IPS-18c (cell line): ENCODE results near the gene CCNG1.
"Not testable (repeated sequence)": the region's sequence is repeated elsewhere in the genome, so short reads cannot be mapped to it uniquely, and the experiment has no call there.

Experiments used
- H3K4me3 ChIP-seq: 2 replicates; pipeline ENCODE4 v1.7.0; 2013; ENCODE audit warnings: low read depth, mild to moderate bottlenecking, low read length, moderate library complexity; ENCODE audit not compliant: insufficient read depth
- H3K9me3 ChIP-seq: one replicate; pipeline ENCODE4 v1.6.1; 2013; ENCODE audit warnings: mild to moderate bottlenecking, low read length, moderate library complexity; ENCODE audit not compliant: control insufficient read depth, insufficient read depth

Gene CCNG1

DNA sequence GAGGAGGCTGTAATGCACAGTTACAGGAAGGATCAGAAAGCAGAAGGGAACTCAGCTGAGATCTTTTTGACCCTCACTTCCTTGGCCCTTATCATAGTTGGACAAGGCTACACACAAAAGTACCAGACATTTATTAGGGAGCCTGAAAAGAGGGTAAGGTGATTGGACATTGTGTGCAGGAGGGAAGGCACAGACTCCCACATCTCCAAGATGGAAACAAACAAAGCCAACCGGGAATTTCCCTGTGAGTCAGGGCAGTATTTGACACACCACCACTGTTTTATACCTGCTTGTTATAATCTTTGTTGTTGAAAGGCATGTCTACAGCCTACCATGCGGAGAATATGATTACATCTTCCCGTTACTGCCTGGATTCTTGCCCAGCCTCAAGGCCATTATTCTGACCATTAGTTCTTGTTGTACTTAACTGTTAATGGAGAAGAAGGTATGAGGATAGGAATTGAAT lies 3.0 kb upstream of the CCNG1 start:
- no peaks in the 10 kb centered on the region for H3K9me3 ChIP-seq
- H3K4me3 ChIP-seq = no peak overlapping the region

DNA sequence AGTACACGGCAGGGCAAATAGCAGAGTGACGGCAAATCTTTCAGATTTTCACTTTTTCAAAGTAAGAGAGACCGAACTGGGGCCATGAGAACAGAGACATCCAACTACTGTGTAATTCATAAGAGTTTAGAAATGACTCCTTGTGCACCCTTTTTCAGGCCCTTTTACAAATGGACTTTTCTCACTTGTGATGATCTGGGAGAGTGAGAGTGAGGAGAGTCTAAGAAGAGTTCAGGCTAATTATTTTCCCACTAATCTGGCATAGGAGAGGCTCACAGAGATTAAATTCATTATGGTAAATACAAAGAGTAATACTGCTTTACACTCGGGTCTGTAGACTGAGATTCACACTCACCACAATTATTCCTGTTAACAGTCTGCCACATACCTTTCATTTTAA lies 880 bp upstream of the CCNG1 start:
- Histone ChIP-seq H3K4me3 (peak overlapping the region; percentile 43; the same call in 1 of the 2 replicates), H3K9me3 (no peaks in the 10 kb centered on the region)

DNA sequence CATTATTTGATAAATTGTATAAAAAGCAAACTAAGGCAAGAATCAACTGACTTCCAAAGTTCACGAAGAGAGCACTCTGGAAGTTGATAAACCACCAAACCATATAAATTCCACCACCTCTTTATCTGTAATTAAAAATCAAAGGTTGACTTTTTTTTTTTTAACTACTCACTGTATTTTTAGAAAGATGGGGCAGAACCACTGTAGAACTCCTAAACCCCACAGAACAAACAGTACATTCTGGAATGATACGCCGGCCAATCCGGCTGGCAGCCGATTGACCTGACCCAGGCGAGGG lies 435 bp upstream of the CCNG1 start:
- peak overlapping the region; percentile 43 for H3K4me3 ChIP-seq
- no peaks in the 10 kb centered on the region for H3K9me3 ChIP-seq

DNA sequence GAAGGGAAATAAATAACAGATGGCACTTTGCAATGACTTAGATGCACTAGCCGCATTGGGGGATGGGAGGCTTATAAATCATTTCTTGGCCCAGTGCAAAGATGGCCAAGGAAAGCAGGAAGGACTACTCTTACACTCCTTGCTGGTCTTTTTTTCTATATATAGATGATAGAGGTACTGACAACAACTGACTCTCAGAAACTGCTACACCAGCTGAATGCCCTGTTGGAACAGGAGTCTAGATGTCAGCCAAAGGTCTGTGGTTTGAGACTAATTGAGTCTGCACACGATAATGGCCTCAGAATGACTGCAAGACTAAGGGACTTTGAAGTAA lies 1.7 kb downstream of the CCNG1 start:
- H3K4me3 ChIP-seq = peak overlapping the region; percentile 98

DNA sequence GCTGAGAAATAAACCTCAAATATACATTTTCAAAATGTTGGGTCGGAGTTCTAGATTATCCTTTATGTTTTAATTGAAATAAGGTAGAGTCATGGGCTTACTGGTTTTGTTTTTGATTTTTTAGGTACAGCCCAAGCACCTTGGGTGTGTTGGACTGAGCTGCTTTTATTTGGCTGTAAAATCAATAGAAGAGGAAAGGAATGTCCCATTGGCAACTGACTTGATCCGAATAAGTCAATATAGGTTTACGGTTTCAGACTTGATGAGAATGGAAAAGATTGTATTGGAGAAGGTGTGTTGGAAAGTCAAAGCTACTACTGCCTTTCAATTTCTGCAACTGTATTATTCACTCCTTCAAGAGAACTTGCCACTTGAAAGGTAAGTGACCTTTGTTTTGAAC lies 3.6 kb downstream of the CCNG1 start:
- H3K9me3 ChIP-seq = no peaks in the 10 kb centered on the region
- no peak overlapping the region for H3K4me3 ChIP-seq

More for the DNA sequence above, 1.7 kb downstream of the CCNG1 start:
- no peaks in the 10 kb centered on the region for H3K9me3 ChIP-seq

DNA sequence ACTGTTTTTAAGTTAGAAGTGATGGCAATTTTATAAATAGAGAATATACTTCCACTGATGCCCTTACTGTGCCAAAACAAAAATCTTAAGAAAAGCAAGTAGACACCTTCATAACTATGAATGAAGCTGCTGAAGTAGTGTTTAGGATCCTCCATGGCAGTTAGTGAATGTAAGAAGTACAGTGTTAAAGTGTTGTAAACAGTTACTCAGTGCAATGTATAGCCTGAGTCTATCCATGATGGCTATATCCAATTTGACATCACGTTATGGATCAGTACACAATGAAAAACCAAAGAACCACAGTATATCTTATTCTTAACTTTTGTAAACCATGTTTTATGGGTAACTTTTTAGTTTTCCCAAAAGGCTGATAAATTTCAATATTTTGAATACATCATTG lies 7.1 kb downstream of the CCNG1 start:
- Histone ChIP-seq H3K9me3 (no peaks in the 10 kb centered on the region), H3K4me3 (no peak overlapping the region)

DNA sequence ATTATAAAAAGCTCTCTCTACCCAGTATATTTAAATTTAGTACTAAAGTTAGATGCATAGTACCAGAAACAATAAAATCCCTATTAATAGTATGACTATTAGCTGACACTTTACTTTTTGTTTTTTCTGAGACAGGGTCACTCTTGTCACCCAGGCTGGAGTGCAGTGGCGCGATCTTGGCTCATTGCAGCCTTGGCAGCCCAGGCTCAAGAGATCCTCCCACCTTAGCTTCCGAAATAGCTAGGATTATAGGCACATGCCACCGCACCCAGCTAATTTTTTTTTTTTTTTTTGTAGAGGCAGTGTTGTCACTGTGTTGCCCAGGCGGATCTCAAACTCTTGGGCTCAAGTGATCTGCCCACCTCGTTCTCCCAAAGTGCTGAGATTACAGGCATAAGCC lies 8.0 kb downstream of the CCNG1 start:
- H3K9me3 ChIP-seq = no peaks in the 10 kb centered on the region
- no peak overlapping the region for H3K4me3 ChIP-seq

DNA sequence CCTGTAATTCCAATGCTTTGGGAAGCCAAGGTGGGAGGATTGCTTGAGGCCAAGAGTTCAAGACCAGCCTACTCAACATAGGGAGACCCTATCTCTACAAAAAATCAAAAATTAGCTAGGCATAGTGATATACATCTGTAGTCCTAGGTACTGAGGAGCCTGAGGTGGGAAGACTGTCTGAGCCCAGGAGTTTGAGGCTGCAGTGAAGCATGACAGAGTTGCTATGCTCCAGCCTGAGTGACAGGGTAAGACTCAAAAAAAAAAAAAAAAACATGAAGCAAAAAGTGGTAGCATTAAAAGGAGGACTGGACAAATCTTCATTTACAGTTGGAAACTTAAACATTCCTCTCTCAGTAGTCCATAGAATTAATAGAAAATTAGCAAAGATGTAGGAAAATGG lies 9.8 kb downstream of the CCNG1 start:
- H3K9me3 ChIP-seq = no peaks in the 10 kb centered on the region
- H3K4me3 ChIP-seq = no peak overlapping the region

DNA sequence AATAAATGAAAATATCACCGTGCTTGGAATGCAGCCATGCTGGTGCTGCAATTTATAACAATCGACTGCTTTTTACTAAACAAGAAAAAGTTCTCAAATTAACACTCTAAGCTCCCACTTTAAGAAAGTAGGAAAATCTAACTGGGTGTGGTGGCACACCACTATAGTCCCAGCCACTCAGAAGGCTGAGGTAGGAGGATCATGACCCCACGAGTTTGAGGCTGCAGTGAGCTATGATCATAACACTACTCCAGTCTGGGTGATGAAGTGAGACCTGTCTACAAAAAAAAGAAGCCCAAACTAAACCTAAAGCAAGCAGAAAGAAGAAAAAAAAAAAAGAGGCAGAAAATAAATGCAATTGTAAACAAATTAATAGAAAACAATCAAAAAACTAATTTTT lies 10.5 kb downstream of the CCNG1 start:
- Histone ChIP-seq H3K9me3 (no peaks in the 10 kb centered on the region), H3K4me3 (no peak overlapping the region)

DNA sequence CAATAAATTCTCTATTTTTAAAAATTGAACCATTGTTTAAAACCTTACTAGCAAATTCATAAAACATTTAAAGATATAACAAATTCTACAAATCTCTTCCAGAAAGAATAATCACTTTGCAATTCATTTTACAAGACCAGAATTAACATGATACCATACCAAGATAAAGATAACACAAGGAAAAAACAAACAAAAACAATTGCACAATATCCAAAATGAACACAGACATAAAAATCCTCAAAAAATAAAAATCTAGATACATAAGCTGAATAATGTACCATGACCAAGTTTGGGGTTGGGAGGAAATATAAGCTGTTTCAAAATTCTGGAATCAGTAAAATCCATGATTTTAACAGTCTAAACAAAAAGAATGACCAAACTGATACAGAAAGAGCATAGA lies 11.1 kb downstream of the CCNG1 start:
- Histone ChIP-seq H3K9me3 (no peaks in the 10 kb centered on the region), H3K4me3 (no peak overlapping the region)

DNA sequence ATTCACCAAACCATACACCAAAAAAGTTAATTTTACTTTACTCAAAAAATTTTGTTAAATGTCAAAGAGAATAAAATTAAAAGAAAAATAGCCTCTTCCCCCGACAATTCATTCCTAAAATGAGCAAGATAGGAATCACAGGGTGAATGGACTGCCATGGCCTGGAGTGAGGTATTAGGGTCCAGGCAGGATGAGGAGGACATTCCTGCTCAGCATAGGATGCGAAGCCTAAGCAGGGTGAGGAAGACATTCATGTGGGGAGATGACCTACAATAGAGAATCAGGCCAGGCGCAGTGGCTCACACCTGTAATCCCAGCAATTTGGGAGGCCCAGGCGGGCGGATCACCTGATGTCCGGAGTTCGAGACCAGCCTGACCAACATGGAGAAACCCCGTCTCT lies 14.1 kb downstream of the CCNG1 start:
- H3K9me3 ChIP-seq = no peaks in the 10 kb centered on the region
- no peak overlapping the region for H3K4me3 ChIP-seq

DNA sequence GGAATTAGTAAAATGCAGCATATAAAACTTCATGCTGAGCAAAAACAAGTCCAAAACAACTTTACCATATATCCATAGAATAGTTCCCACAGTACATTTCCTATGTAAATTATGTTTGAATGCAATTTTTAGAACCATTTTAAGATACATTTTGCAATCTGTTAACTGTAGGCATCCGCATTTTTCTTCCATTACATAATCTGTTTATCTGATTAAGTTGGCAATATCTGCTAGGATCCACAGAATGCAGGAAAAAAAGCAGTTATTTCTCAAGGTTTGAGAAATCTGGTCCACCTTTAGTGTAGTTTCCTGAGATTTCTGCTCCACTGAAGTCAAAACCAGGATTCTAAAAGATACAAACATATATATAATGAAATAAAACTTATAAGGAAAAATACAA lies 16.3 kb downstream of the CCNG1 start:
- H3K4me3 ChIP-seq = no peak overlapping the region
- H3K9me3 ChIP-seq = no peaks in the 10 kb centered on the region

DNA sequence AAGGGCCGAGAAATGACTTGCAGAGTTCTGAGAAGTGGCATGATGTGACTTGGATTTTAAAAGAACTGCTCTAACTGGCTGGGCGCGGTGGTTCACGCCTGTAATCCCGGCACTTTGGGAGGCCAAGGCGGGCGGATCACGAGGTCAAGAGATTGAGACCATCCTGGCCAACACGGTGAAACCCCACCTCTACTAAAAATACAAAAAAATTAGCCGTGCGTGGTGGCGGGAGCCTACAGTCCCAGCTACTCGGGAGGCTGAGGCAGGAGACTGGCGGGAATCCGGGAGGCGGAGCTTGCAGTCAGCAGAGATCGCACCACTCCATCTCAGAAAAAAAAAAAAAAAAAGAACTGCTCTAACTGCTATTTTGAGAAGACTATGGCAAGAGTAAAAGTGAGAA lies 18.0 kb downstream of the CCNG1 start:
- not testable (repeated sequence) for H3K9me3 ChIP-seq, H3K4me3 ChIP-seq

DNA sequence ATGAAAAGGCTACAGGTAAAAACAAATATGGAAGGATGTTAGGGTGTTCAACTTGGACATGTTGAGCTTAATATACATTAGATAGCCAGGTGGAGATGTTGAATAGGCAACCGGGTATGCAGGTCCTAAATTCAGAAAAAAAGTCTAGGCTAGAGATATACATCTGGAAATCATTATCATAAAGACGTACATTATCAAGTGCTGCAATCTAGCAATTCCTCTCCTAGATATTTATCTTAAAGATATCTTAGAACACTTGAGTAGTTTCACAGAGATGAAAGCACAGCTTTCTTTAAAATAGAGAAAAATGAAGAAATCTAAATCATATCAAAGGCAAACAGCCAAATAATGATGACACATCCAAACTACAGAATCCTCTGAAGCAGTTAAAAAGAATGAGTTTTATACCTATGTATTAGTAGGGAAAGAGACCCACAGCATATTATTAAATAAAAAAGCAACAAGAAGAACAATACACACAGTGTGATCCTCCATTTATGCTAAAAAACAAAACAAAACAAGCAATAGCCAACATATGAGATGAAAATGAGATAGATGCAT lies 18.7 kb downstream of the CCNG1 start:
- no peaks in the 10 kb centered on the region for H3K9me3 ChIP-seq

DNA sequence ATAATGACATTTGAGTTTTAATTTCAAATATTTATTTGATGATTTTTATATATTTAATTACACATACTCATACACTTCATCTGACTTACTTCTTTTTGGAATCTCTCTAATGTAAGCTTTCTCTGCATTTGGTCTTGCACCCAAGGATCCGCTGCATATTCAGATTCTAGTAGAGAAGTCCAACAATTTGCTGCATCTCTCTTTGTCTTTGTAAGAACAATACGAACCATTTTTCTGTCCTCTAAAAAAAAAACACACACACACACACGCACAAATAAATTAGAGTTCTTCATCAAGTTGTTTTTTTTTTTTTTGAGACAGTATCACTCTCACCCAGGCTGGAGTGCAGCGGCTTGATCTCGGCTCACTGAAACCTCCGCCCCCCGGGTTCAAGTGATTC lies 19.4 kb downstream of the CCNG1 start:
- Histone ChIP-seq H3K4me3 (no peak overlapping the region), H3K9me3 (no peaks in the 10 kb centered on the region)

More for the DNA sequence above, 18.7 kb downstream of the CCNG1 start:
- no peak overlapping the region for H3K4me3 ChIP-seq

DNA sequence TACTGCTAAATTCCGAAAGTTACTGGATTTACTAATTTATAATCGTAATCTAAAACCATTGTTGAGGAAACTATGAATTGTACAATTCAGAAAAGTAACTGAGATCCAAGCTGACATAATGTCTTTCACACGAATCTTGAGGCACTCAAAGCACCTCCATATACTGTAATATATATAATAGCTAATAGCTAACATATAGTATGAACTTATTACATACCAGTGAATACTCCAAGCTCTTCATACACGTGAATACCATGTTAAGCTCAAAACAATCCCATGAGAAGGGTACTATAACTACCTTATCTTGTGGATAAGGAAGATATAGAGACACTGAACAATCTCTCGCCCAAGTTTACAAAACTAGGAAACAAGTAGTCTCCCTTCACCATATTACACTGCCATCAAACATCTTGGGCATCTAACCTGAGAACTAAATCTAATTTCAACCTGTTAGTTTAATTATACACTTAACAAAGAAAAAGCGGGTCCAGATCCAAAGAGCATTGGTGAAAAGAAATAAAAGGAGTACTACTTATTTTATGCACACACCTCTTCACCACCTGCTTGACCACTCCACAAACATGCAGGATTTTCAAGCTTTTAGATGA lies 21.5 kb downstream of the CCNG1 start:
- no peaks in the 10 kb centered on the region for H3K9me3 ChIP-seq

DNA sequence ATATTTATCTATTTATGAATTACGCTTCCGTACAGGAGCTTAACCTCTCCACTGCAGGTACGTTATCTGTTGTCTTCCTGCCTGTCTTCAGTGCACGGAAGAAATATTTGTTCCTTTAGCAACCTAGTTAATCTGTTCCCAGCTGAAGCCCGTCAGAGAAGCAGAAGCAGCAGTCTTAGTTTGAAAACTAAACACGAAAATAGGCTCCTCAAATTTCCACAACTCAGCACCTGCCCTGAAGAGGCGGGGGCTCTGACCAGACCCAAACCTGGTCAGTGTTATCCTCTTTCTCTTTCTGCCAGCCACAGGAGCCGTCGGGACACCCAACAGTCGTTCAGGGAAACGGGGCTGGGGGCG lies 22.0 kb downstream of the CCNG1 start:
- Histone ChIP-seq H3K4me3 (peak overlapping the region; percentile 92), H3K9me3 (no peaks in the 10 kb centered on the region)

More for the DNA sequence above, 21.5 kb downstream of the CCNG1 start:
- peak overlapping the region; percentile 92 for H3K4me3 ChIP-seq

DNA sequence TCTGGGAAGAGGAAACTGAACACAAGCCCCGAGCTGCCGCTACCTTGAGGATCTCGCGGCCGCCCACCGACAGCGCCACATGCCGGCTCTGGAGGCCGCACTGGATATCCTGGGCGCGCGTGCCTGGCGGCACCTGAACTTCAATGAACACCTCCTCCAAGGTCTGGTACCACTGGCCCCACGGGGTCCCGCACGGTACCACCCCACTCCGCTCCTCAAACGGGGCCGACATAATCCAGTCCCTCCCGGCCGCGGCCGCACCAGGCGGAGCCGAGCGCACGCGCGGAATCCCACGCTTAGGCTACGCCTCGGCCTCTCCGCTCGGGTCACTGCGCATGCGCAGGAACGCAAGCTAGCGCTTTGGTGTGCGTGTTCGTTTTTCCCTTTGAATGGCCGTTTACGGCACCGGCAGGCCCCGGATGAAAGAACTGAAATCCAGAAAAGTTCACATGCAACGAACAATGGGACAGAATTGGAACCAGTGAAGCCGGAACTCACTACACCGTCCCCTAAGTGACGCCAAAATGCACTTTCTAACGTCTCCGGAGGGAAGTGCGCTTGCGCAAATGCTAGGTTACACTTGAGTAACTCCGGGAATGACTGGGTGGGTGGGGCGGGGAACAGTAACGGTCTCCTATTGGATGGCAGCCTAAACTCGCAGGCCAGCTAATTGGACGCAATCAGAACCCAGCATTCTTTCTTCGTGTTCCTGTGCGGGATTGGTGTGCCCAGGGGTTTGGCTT lies 22.6 kb downstream of the CCNG1 start, which contains the start of gene NUDCD2:
TSS of gene NUDCD2 (minus strand) at position 284 of the 743 bp plus-strand sequence. CDS start at position 232, 52 bp downstream.
- Histone ChIP-seq H3K9me3 (no peaks in the 10 kb centered on the region), H3K4me3 (peak within 1 kb of the TSS; percentile 92)
